B cell (primary cell): ENCODE measurements around the gene UBTD1. TPM values are rescaled to one million over a fixed set of nuclear protein-coding genes. Genes with fewer than 3 reads are reported as not detected.

Experiments used
- ATAC-seq: fragments of 200-7000 bp; cut with Tn5 transposase; one replicate; pipeline ENCODE4 v1.10.0; 2021; ENCODE audit warnings: low read depth, mild to moderate bottlenecking, moderate number of reproducible peaks, moderate library complexity
- CTCF ChIA-PET: fragments of 350-600 bp; sonication (Branson Sonifier 250); formaldehyde crosslinking; loops from one replicate; lab custom pipeline; 2021; ENCODE audit warnings: antibody characterized with exemption, inconsistent platforms; lab: Charles Lee
- POLR2A ChIA-PET: fragments of 350-600 bp; sonication (Branson Sonifier 250); formaldehyde crosslinking; loops from one replicate; lab custom pipeline; 2021; ENCODE audit warnings: antibody characterized with exemption; lab: Charles Lee
- DNase-seq: peaks from one replicate; pipeline ENCODE4 v3.0.0; 2013
- H2AFZ ChIP-seq: 2 replicates; pipeline ENCODE4 v1.6.1; 2012; ENCODE audit warnings: mild to moderate bottlenecking, low read depth, low read length; ENCODE audit not compliant: insufficient read depth, poor library complexity, severe bottlenecking
- H3K27ac ChIP-seq, 2 donors: 1 replicate in 1 of 2; 2 replicates in 1 of 2; pipeline ENCODE4 v1.5.1; 2012 to 2013; ENCODE audit warnings: low read length in 2 of 2, mild to moderate bottlenecking in 2 of 2, moderate library complexity in 1 of 2
- H3K27me3 ChIP-seq, 4 experiments: fragments of 200-600 bp in 1 of 4; sonication (generic) in 1 of 4; replicated peaks in 1 of 4; 1 replicate in 2 of 4; 2 replicates in 2 of 4; pipeline versions ENCODE4 v1.6.1 to v1.7.0; 2013 to 2016; ENCODE audit warnings: low read length in 3 of 4, mild to moderate bottlenecking in 2 of 4, mixed read lengths in 1 of 4, moderate library complexity in 1 of 4; ENCODE audit not compliant: insufficient read depth in 4 of 4, control insufficient read depth in 3 of 4; ENCODE audit errors: control extremely low read depth in 1 of 4
- H3K36me3 ChIP-seq, 2 experiments: replicated peaks in 1 of 2; 1 replicate in 1 of 2; 2 replicates in 1 of 2; pipeline versions ENCODE4 v1.6.1 to v1.7.1; 2013; ENCODE audit warnings: low read length in 1 of 2; ENCODE audit not compliant: insufficient read depth in 2 of 2, control insufficient read depth in 1 of 2; ENCODE audit errors: control extremely low read depth in 1 of 2, extremely low read depth in 1 of 2
- H3K4me1 ChIP-seq, 2 donors: fragments of 200-600 bp in 1 of 2; sonication (generic) in 1 of 2; 1 replicate in 1 of 2; 2 replicates in 1 of 2; pipeline versions ENCODE4 v1.5.1 to v1.6.1; 2013 to 2017; ENCODE audit warnings: low read length in 2 of 2; ENCODE audit not compliant: control insufficient read depth in 2 of 2, insufficient read depth in 2 of 2
- H3K4me2 ChIP-seq: replicated peaks from 2 replicates; pipeline ENCODE3; 2012; ENCODE audit warnings: mild to moderate bottlenecking, low read depth, low read length; ENCODE audit not compliant: poor library complexity, severe bottlenecking
- H3K4me3 ChIP-seq, 5 experiments: fragments of 200-600 bp in 1 of 5; sonication (generic) in 1 of 5; 1 replicate in 3 of 5; 2 replicates in 2 of 5; pipeline versions ENCODE4 v1.5.1 to v1.7.0; 2011 to 2016; ENCODE audit warnings: low read length in 4 of 5, mild to moderate bottlenecking in 4 of 5, low read depth in 2 of 5, control low read depth in 1 of 5, moderate library complexity in 1 of 5; ENCODE audit not compliant: insufficient read depth in 1 of 5; ENCODE audit errors: control extremely low read depth in 1 of 5, extremely low read depth in 1 of 5
- H3K79me2 ChIP-seq: fragments of 200-600 bp; sonication (generic); one replicate; pipeline ENCODE4 v1.6.0; 2016; ENCODE audit warnings: low read length; ENCODE audit not compliant: control insufficient read depth, insufficient read depth
- H3K9ac ChIP-seq: fragments of 200-600 bp; sonication (generic); 2 replicates; pipeline ENCODE4 v1.6.1; 2017; ENCODE audit warnings: mild to moderate bottlenecking, low read length, moderate library complexity
- H3K9me3 ChIP-seq, 3 donors: one replicate each; pipeline versions ENCODE4 v1.6.1 to v1.7.1; 2013; ENCODE audit warnings: low read length in 2 of 3; ENCODE audit not compliant: control insufficient read depth in 2 of 3, insufficient read depth in 1 of 3; ENCODE audit errors: control extremely low read depth in 1 of 3
- H4K20me1 ChIP-seq: 2 replicates; pipeline ENCODE4 v1.6.0; 2012; ENCODE audit warnings: mild to moderate bottlenecking, low read length; ENCODE audit not compliant: insufficient read depth, control insufficient read depth, poor library complexity, severe bottlenecking
- H3K27ac Mint-ChIP-seq: one replicate; pipeline ENCODE4 v1.8.0; 2021; ENCODE audit warnings: mixed read lengths
- H3K27me3 Mint-ChIP-seq: one replicate; pipeline ENCODE4 v1.8.0; 2021; ENCODE audit warnings: mixed read lengths
- H3K4me1 Mint-ChIP-seq: one replicate; pipeline ENCODE4 v1.8.0; 2021; ENCODE audit warnings: mixed read lengths
- H3K4me3 Mint-ChIP-seq: one replicate; pipeline ENCODE4 v1.8.0; 2021; ENCODE audit warnings: mixed read lengths
- H3K9me3 Mint-ChIP-seq: one replicate; pipeline ENCODE4 v1.8.0; 2022; ENCODE audit warnings: mixed read lengths; ENCODE audit not compliant: insufficient read depth
- CTCF ChIP-seq: fragments of 200-600 bp; IDR thresholded peaks from one replicate; pipeline ENCODE4 v1.8.0; 2022; ENCODE audit warnings: antibody characterized with exemption, mild to moderate bottlenecking
- EZH2 ChIP-seq: IDR thresholded peaks from 2 replicates; pipeline ENCODE4 v1.6.1; 2012; ENCODE audit warnings: borderline replicate concordance, low read depth, mild to moderate bottlenecking, moderate library complexity, low read length; ENCODE audit not compliant: insufficient read depth, poor library complexity, severe bottlenecking
- WGBS: methylation state at CpG from one replicate; pipeline ENCODE4 v1.1.5; 2013; ENCODE audit warnings: missing lambda C conversion rate; ENCODE audit not compliant: insufficient coverage; 5-methylcytosine and 5-hydroxymethylcytosine counted together
- intact Hi-C: fragments of 100-400 bp; cut with micrococcal nuclease; formaldehyde crosslinking; loops from one replicate; pipeline ENCODE4 v1.10.0; 2022
- polyA plus RNA-seq: library from polyadenylated mRNA; depleted of rRNA; stranded (reverse); fragments of >200 nt; gene quantifications from 2 replicates; pipeline ENCODE4 v1.2.3, GENCODE V29; 2012
- total RNA-seq, 2 donors: library from RNA; stranded (reverse); fragments of 120-200 nt in 1 of 2; gene quantifications; 1 replicate in 1 of 2; 2 replicates in 1 of 2; pipeline versions ENCODE4 v1.2.3 to v1.2.4, GENCODE V29; 2013 to 2022

UBTD1 gene
- total and polyA plus RNA-seq, 2 donors (not counting 1 experiment from before 2014, with no cell fraction given), result 1.3 to 1.8 TPM

GRCh38 chr10:97589479-97589878 lies 90.8 kb downstream of the UBTD1 start, which contains the start of gene C10orf62:
Gene C10orf62, plus strand, starts transcription at chr10:97589721. Its CDS starts 177 bp downstream, at chr10:97589898.
- ChIA-PET POLR2A (no interaction called here), CTCF (no interaction called here)
- no peak within 1 kb of the TSS for H3K4me3 Mint-ChIP-seq

More at GRCh38 chr10:97589479-97589878, 90.8 kb downstream of the UBTD1 start, which contains the start of gene C10orf62:
- no peaks in the 10 kb centered on the region for H3K4me1 Mint-ChIP-seq
- TF ChIP-seq CTCF (no peak), EZH2 (no peak)
- DNase-seq (no peak), ATAC-seq (no peak)
- H3K27me3 ChIP-seq, result no peaks in the 10 kb centered on the region
- H3K36me3 ChIP-seq, result no peaks in the 10 kb centered on the region
- H3K4me2 ChIP-seq, result no peak within 1 kb of the TSS
- H3K9ac ChIP-seq, result no peak within 1 kb of the TSS
- no peak within 1 kb of the TSS for H3K4me3 ChIP-seq
- H4K20me1 ChIP-seq, result no peaks in the 10 kb centered on the region
- H3K4me1 ChIP-seq, result no peaks in the 10 kb centered on the region
- no peak within 1 kb of the TSS for H2AFZ ChIP-seq
- H3K27me3 Mint-ChIP-seq, result peaks cover 3% of the 10 kb centered on the region
- no peaks in the 10 kb centered on the region for H3K9me3 ChIP-seq
- H3K27ac Mint-ChIP-seq, result no peak within 1 kb of the TSS
- WGBS, result no CpG with 5 or more reads among the region's 3 CpGs
- H3K27ac ChIP-seq, result no peak within 1 kb of the TSS
- intact Hi-C loops, result no loop called here
- no peaks in the 10 kb centered on the region for H3K79me2 ChIP-seq
- no peaks in the 10 kb centered on the region for H3K9me3 Mint-ChIP-seq
